ENCODE measurements around the gene KLK6. TPM values are rescaled to one million over a fixed set of nuclear protein-coding genes. Genes with fewer than 3 reads are reported as not detected.

KLK6 gene
- total and polyA plus RNA-seq, 2 donors (not counting 3 experiments of a cell fraction or from before 2014, with no cell fraction given), result 0.12 TPM; not detected in 1

- CTCF ChIA-PET, result no interaction called here
- Histone ChIP-seq H3K9me3 (replicated peaks; ENCODE audit: control insufficient read depth, insufficient read depth, low read length) (no peaks in the 10 kb centered on the region), H3K4me2 (ENCODE audit: insufficient read depth, low read length) (no peak overlapping the region), H3K9me1 (replicated peaks; ENCODE audit: control insufficient read depth, extremely low read depth, insufficient read depth, low read length) (no peaks in the 10 kb centered on the region), H3K27ac (ENCODE audit: insufficient read depth, low read depth, low read length) (no peak overlapping the region), H4K20me1 (replicated peaks; ENCODE audit: control insufficient read depth, extremely low read depth, insufficient read depth, low read length) (no peaks in the 10 kb centered on the region), H3K4me3 (replicated peaks in 1 of 3; ENCODE audit: insufficient read depth in 1 of 3, low read depth in 1 of 3, low read length in 3 of 3) (no peak overlapping the region), H3K27me3 (ENCODE audit: control insufficient read depth in 2 of 2, insufficient read depth in 2 of 2, low read length in 2 of 2) (no peaks in the 10 kb centered on the region), H2AFZ (ENCODE audit: low read depth, low read length) (no peak overlapping the region), H3K4me1 (ENCODE audit: control insufficient read depth, extremely low read depth, insufficient read depth, low read length) (no peaks in the 10 kb centered on the region), H3K9ac (replicated peaks; ENCODE audit: extremely low read depth, insufficient read depth, low read length) (no peak overlapping the region), H3K79me2 (ENCODE audit: control insufficient read depth, insufficient read depth, low read length) (no peaks in the 10 kb centered on the region), H3K36me3 (ENCODE audit: control insufficient read depth in 2 of 2, extremely low read depth in 1 of 2, insufficient read depth in 2 of 2, low read length in 2 of 2) (no peaks in the 10 kb centered on the region)
- POLR2A ChIA-PET, result no interaction called here
- no TSS peak for BruUV-seq (replicated peaks)
- intact Hi-C loops (cut with micrococcal nuclease), result no loop called here
- dilution Hi-C loops (cut with MboI; ENCODE audit: extremely low pct_ligation_motif_present, low sequenced_read_pairs), result no loop called here
- TF ChIP-seq MYC (IDR thresholded peaks at IDR 0.05; ENCODE audit: low read depth, low read length), result no peak
- TF ChIP-seq, protein P1, sequence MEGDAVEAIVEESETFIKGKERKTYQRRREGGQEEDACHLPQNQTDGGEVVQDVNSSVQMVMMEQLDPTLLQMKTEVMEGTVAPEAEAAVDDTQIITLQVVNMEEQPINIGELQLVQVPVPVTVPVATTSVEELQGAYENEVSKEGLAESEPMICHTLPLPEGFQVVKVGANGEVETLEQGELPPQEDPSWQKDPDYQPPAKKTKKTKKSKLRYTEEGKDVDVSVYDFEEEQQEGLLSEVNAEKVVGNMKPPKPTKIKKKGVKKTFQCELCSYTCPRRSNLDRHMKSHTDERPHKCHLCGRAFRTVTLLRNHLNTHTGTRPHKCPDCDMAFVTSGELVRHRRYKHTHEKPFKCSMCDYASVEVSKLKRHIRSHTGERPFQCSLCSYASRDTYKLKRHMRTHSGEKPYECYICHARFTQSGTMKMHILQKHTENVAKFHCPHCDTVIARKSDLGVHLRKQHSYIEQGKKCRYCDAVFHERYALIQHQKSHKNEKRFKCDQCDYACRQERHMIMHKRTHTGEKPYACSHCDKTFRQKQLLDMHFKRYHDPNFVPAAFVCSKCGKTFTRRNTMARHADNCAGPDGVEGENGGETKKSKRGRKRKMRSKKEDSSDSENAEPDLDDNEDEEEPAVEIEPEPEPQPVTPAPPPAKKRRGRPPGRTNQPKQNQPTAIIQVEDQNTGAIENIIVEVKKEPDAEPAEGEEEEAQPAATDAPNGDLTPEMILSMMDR (IDR thresholded peaks at IDR 0.05; ENCODE audit: extremely low read depth in 1 of 2, insufficient read depth in 1 of 2, low read depth in 1 of 2, low read length in 2 of 2), result no peak
- no peak for TF ChIP-seq POLR2A (IDR thresholded peaks at IDR 0.05; ENCODE audit: low read depth, low read length)
- no peak for TF ChIP-seq MAX (IDR thresholded peaks at IDR 0.05; ENCODE audit: insufficient read depth, insufficient read length)
- TF ChIP-seq JUN (IDR thresholded peaks at IDR 0.05; ENCODE audit: borderline replicate concordance, insufficient read depth, insufficient read length, low read depth), result no peak
- no peak for TF ChIP-seq GATA2 (IDR thresholded peaks at IDR 0.05; ENCODE audit: insufficient read depth, insufficient read length, low read depth, low read length)
- no peak for TF ChIP-seq FOS (IDR thresholded peaks at IDR 0.05; ENCODE audit: borderline replicate concordance, insufficient read depth, low read length)
- TF ChIP-seq EZH2 (IDR thresholded peaks at IDR 0.05; ENCODE audit: borderline replicate concordance, low read depth, low read length, severe bottlenecking), result no peak
- TF ChIP-seq POLR2AphosphoS5 (IDR thresholded peaks at IDR 0.05; ENCODE audit: insufficient read depth, low read depth, low read length), result no peak
- FAIRE-seq, result no peak
- no peak for DNase-seq (ENCODE audit: low read depth, low spot score)
Measured at GRCh38 chr19:50943074-50943828, 26.1 kb downstream of the KLK6 start.

Measured in endothelial cell of umbilical vein (primary cell).